A172 (cell line): ENCODE data around the gene RAD23B. TPM values are rescaled to one million over a fixed set of nuclear protein-coding genes. Genes with fewer than 3 reads are reported as not detected.

Experiments used
- DNase-seq: peaks from one replicate; pipeline ENCODE4 v3.0.0-alpha.2; 2015; ENCODE audit warnings: low spot score
- total RNA-seq: library from RNA; depleted of rRNA; stranded (reverse); fragments of >200 nt; shearing (Covaris generic); gene quantifications from 2 replicates; pipeline ENCODE4 v1.2.3, GENCODE V29; 2014; rRNA removed

Gene RAD23B
- total RNA-seq, 1 experiment from 2014 or later = 135 TPM

DNA sequence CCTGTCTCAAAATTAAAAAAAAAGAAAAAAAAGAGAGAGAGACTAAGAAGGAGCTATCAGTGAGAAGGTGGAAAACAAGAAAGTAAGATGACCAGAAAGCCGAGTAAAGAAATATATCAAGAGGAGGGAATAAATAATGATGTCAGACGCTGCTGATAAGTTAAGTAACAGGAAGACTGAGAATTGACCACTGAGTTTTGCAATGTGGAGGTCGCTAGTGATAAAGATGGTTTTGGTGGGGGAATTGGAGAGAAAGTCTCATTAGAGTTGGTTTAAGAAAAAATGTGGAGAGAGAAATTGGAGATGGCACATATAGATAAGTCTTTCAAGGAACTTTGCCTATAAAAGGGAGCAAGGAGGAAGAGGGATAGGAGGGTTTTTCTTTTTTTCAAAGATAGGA, 91.9 kb downstream of the RAD23B start:
- DNase-seq = no peak

DNA sequence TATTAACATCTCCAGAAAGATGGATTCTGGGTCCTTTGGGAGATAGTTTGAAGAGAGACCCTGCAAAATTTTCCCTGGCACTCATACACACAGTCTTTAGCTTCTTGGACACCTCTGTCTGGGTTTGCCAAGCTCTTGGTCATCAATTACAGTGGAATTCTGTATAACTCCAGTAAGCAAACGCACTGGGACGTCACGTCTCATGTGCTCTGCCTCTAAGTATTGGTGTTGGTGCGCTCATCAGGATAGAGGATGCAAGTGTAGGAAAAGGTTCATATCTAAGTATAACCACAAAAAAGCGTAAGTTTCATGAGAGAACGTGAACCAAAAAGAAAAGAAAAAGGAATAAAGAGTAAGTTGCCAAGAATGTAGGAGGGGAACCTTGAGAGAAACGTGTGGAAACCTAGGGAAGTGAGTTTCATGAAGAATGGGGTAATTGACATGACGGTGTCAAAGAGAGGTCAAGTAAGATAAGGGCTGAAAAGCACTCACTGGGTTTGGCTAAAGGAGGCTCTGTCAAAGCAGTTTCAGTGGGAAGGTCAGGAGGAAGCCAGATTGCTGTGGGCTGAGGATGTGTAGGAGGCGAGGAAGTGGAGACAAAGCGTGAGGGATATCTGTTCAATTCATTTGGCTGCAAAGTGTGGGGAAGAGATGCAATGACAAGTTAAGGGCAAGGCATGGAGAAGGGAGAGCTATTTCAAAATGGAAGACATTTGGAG, 92.7 kb downstream of the RAD23B start:
- DNase-seq = no peak

DNA sequence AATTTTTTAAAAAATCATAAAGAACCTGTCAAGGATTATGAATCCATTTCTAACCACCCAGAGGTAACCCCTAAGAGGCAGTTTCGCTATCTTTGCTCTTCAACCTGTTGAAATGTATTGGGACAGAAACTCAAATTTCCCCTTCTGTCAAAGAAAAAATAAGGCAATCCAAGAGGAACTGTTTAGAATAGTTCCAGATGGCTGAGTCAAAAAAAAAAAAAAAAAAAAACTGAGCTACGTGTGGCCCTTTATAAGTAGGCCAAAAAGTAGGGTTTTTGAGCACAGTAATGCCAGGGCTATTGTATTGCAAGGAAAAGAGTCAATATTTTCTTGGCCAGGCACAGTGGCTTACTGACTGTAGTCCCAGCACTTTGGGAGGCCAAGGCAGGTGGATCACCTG, 94.9 kb downstream of the RAD23B start:
- no peak for DNase-seq

Other genes with a start within 250 kb of the RAD23B start
- 5.4 and 6.4 TPM in 2 replicates for gene KLF4, start 206.5 kb downstream of the RAD23B start, total RNA-seq